Astrocyte (in vitro differentiated cells and primary cell): Measurements from ENCODE around the gene PTPRE. TPM values are rescaled to one million over a fixed set of nuclear protein-coding genes. Genes with fewer than 3 reads are reported as not detected.
A peak's percentile ranks its signal among the peaks of the same experiment; 100 is the strongest.

Experiments
- DNase-seq: peaks from one replicate; pipeline ENCODE4 v3.0.0-alpha.2; 2010; ENCODE audit warnings: low read depth
- FAIRE-seq: peaks from 2 replicates; lab custom pipeline; 2011; peaks lifted over from hg19 to GRCh38; lab: Jason Lieb, UNC
- H2AFZ ChIP-seq: 2 replicates; pipeline ENCODE4 v1.6.0; 2012; ENCODE audit warnings: low read depth, low read length, inconsistent platforms
- H3K27ac ChIP-seq: 2 replicates; pipeline ENCODE4 v1.5.1; 2011; ENCODE audit warnings: low read depth, low read length, inconsistent platforms
- H3K27me3 ChIP-seq: 2 replicates; pipeline ENCODE4 v1.6.0; 2011; ENCODE audit warnings: low read length, inconsistent platforms; ENCODE audit not compliant: insufficient read depth
- H3K36me3 ChIP-seq: 2 replicates; pipeline ENCODE4 v1.5.1; 2011; ENCODE audit warnings: low read length, inconsistent platforms; ENCODE audit not compliant: insufficient read depth
- H3K4me1 ChIP-seq: 2 replicates; pipeline ENCODE4 v1.5.1; 2011; ENCODE audit warnings: low read length, inconsistent platforms; ENCODE audit not compliant: insufficient read depth
- H3K4me2 ChIP-seq: 2 replicates; pipeline ENCODE4 v1.6.0; 2012; ENCODE audit warnings: low read length, inconsistent platforms
- H3K4me3 ChIP-seq: 2 replicates; pipeline ENCODE4 v1.5.1; 2011; ENCODE audit warnings: low read depth, mild to moderate bottlenecking, low read length, inconsistent platforms; ENCODE audit not compliant: insufficient read depth
- H3K79me2 ChIP-seq: 2 replicates; pipeline ENCODE4 v1.6.0; 2012; ENCODE audit warnings: mild to moderate bottlenecking, low read length, inconsistent platforms; ENCODE audit not compliant: insufficient read depth
- H3K9ac ChIP-seq: 2 replicates; pipeline ENCODE4 v1.6.0; 2012; ENCODE audit warnings: mild to moderate bottlenecking, low read length, inconsistent platforms
- H3K9me3 ChIP-seq: 2 replicates; pipeline ENCODE4 v1.5.1; 2012; ENCODE audit warnings: low read depth, mild to moderate bottlenecking, low read length, inconsistent platforms; ENCODE audit not compliant: insufficient read depth
- H4K20me1 ChIP-seq: 2 replicates; pipeline ENCODE4 v1.6.0; 2012; ENCODE audit warnings: low read length, inconsistent platforms; ENCODE audit not compliant: insufficient read depth
- H3K27ac Mint-ChIP-seq: one replicate; pipeline ENCODE4 v1.8.0; 2021; ENCODE audit warnings: mild to moderate bottlenecking, mixed read lengths; ENCODE audit not compliant: unreplicated experiment
- H3K27me3 Mint-ChIP-seq: one replicate; pipeline ENCODE4 v1.8.0; 2021; ENCODE audit warnings: low read depth, mixed read lengths; ENCODE audit not compliant: unreplicated experiment
- H3K36me3 Mint-ChIP-seq: one replicate; pipeline ENCODE4 v1.8.0; 2021; ENCODE audit warnings: low read depth, mixed read lengths; ENCODE audit not compliant: unreplicated experiment
- H3K4me1 Mint-ChIP-seq: one replicate; pipeline ENCODE4 v1.8.0; 2021; ENCODE audit warnings: low read depth, mixed read lengths; ENCODE audit not compliant: unreplicated experiment
- H3K4me3 Mint-ChIP-seq: one replicate; pipeline ENCODE4 v1.8.0; 2021; ENCODE audit warnings: mild to moderate bottlenecking, moderate library complexity, mixed read lengths; ENCODE audit not compliant: unreplicated experiment
- H3K9me3 Mint-ChIP-seq: one replicate; pipeline ENCODE4 v1.8.0; 2021; ENCODE audit warnings: mild to moderate bottlenecking, mixed read lengths; ENCODE audit not compliant: unreplicated experiment
- EZH2 ChIP-seq: IDR thresholded peaks from 2 replicates; pipeline ENCODE4 v1.6.1; 2012; ENCODE audit warnings: mild to moderate bottlenecking, low read length, inconsistent platforms; ENCODE audit not compliant: insufficient read depth
- total RNA-seq: library from RNA; stranded (reverse); gene quantifications from 2 replicates; pipeline ENCODE4 v1.2.1, GENCODE V29; 2021
- TF ChIP-seq, protein P1 (sequence below): IDR thresholded peaks from 2 replicates; pipeline ENCODE4 v1.5.1; 2011; ENCODE audit warnings: low read depth, mild to moderate bottlenecking, inconsistent platforms, low read length, moderate library complexity; ENCODE audit not compliant: insufficient read depth

The PTPRE gene
- total RNA-seq, 1 donor from 2014 or later = 14.1 TPM

DNA sequence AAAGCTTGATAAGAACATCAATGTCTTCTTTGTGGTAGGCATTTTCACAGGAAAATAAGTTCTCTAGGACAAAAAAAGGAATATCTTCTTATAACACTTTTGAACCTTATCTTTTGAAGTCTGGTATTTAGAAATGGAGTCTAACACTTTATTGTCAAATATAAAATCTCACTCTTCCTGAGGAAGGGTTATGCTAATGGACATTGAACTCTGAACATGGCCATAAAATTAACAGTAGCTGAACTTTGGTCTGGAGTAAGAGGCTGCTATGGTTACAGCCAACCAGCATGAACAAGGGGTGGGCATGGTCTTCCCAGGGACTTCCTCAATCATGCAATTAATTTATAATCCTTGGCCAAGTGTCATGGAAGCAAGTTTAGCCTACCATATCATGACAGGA lies 14.2 kb upstream of the PTPRE start, which contains the start of gene CLRN3:
CLRN3 (minus strand) TSS at position 199 of the 400 bp plus-strand sequence; CDS start at position 42, 157 bp downstream.
- H3K9me3 ChIP-seq = no peaks in the 10 kb centered on the region
- H3K27ac ChIP-seq = no peak within 1 kb of the TSS
- H3K36me3 Mint-ChIP-seq = no peaks in the 10 kb centered on the region
- no peak for DNase-seq
- H3K4me3 Mint-ChIP-seq = no peak within 1 kb of the TSS
- no peak for TF ChIP-seq EZH2
- TF ChIP-seq, protein P1, sequence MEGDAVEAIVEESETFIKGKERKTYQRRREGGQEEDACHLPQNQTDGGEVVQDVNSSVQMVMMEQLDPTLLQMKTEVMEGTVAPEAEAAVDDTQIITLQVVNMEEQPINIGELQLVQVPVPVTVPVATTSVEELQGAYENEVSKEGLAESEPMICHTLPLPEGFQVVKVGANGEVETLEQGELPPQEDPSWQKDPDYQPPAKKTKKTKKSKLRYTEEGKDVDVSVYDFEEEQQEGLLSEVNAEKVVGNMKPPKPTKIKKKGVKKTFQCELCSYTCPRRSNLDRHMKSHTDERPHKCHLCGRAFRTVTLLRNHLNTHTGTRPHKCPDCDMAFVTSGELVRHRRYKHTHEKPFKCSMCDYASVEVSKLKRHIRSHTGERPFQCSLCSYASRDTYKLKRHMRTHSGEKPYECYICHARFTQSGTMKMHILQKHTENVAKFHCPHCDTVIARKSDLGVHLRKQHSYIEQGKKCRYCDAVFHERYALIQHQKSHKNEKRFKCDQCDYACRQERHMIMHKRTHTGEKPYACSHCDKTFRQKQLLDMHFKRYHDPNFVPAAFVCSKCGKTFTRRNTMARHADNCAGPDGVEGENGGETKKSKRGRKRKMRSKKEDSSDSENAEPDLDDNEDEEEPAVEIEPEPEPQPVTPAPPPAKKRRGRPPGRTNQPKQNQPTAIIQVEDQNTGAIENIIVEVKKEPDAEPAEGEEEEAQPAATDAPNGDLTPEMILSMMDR = no peak
- no peak within 1 kb of the TSS for H3K4me3 ChIP-seq
- no peaks in the 10 kb centered on the region for H3K27me3 ChIP-seq
- no peaks in the 10 kb centered on the region for H3K79me2 ChIP-seq
- H3K36me3 ChIP-seq = no peaks in the 10 kb centered on the region
- no peak within 1 kb of the TSS for H3K9ac ChIP-seq
- H3K4me1 Mint-ChIP-seq = peaks cover 25% of the 10 kb centered on the region
- H3K9me3 Mint-ChIP-seq = no peaks in the 10 kb centered on the region
- H2AFZ ChIP-seq = no peak within 1 kb of the TSS
- FAIRE-seq = no peak
- no peaks in the 10 kb centered on the region for H4K20me1 ChIP-seq
- no peak within 1 kb of the TSS for H3K4me2 ChIP-seq
- peaks cover 10% of the 10 kb centered on the region for H3K4me1 ChIP-seq
- no peaks in the 10 kb centered on the region for H3K27me3 Mint-ChIP-seq
- no peak within 1 kb of the TSS for H3K27ac Mint-ChIP-seq

DNA sequence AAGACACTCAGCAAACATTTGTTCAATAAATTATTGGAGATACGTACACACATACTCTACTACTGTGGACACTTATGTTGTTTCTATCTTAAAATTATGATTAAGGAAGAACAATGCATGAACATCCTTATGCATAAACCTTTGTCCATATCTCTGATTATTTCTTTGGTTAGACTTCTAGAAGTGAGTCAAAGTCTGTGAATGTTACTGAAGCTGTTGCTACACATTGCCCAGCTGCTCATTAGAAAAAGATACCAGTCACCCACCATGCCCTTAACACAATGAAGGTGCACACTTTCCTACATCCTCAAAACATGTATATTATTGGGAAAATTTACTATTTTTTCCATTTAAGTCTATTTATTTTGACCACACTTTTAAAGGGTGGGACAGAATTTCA lies 12.8 kb upstream of the PTPRE start:
- no peak overlapping the region for H2AFZ ChIP-seq
- H3K27ac ChIP-seq = no peak overlapping the region
- no peaks in the 10 kb centered on the region for H3K36me3 ChIP-seq
- TF ChIP-seq, protein P1 = no peak
- TF ChIP-seq EZH2 = no peak
- H3K4me2 ChIP-seq = no peak overlapping the region
- no peaks in the 10 kb centered on the region for H3K27me3 ChIP-seq
- Mint-ChIP-seq H3K9me3 (no peaks in the 10 kb centered on the region), H3K27ac (peak overlapping the region; percentile 31), H3K4me3 (no peak overlapping the region), H3K36me3 (no peaks in the 10 kb centered on the region), H3K27me3 (no peaks in the 10 kb centered on the region), H3K4me1 (peaks cover 17% of the 10 kb centered on the region)
- no peak overlapping the region for H3K9ac ChIP-seq
- no peaks in the 10 kb centered on the region for H4K20me1 ChIP-seq
- FAIRE-seq (no peak), DNase-seq (peak; percentile 33)
- H3K79me2 ChIP-seq = no peaks in the 10 kb centered on the region
- peaks cover 7% of the 10 kb centered on the region for H3K4me1 ChIP-seq
- no peaks in the 10 kb centered on the region for H3K9me3 ChIP-seq
- H3K4me3 ChIP-seq = no peak overlapping the region

DNA sequence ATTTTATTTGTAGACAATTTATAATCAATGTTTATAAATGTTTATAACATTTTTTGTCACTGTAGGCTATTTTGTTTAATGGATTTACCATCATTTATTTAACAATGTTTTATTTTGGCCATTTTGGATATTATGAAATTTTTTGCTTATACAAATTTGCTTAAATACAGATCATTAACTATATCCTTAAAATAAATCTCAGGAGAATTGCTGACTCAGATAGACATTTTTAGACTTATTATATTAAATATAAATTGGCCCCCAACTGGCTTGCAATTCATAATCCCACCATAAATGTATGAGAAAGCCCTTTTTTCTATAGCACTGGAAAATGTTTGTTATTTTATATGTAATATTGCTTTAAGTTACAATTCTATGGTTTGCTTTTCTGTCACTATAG lies 10.3 kb upstream of the PTPRE start:
- Histone ChIP-seq H3K9me3 (no peaks in the 10 kb centered on the region), H3K27ac (no peak overlapping the region), H3K27me3 (peaks cover 4% of the 10 kb centered on the region), H4K20me1 (no peaks in the 10 kb centered on the region), H3K4me1 (no peaks in the 10 kb centered on the region), H3K4me3 (no peak overlapping the region), H3K4me2 (no peak overlapping the region), H3K36me3 (no peaks in the 10 kb centered on the region), H3K79me2 (no peaks in the 10 kb centered on the region), H2AFZ (no peak overlapping the region), H3K9ac (no peak overlapping the region)
- Mint-ChIP-seq H3K36me3 (no peaks in the 10 kb centered on the region), H3K27me3 (no peaks in the 10 kb centered on the region), H3K4me1 (peaks cover 20% of the 10 kb centered on the region), H3K4me3 (no peak overlapping the region), H3K27ac (no peak overlapping the region), H3K9me3 (no peaks in the 10 kb centered on the region)
- no peak for FAIRE-seq
- TF ChIP-seq, protein P1 = no peak
- no peak for TF ChIP-seq EZH2
- DNase-seq = no peak
